Transverse colon (tissue), 4 donors: Measurements from ENCODE around the gene FGR.

Source experiments
- EP300 ChIP-seq: sonication (generic); formaldehyde crosslinking; IDR thresholded peaks from one replicate; pipeline ENCODE4 v1.6.1; 2017; ENCODE audit warnings: antibody characterized with exemption, low read depth
- POLR2A ChIP-seq: fragments of 450-650 bp; IDR thresholded peaks from one replicate; pipeline ENCODE4 v1.6.1; 2016; ENCODE audit warnings: antibody characterized with exemption, mild to moderate bottlenecking, moderate library complexity
- POLR2AphosphoS5 ChIP-seq, 3 donors: sonication (generic); formaldehyde crosslinking; IDR thresholded peaks; one replicate each; pipeline ENCODE4 v1.6.1; 2016; ENCODE audit warnings: antibody characterized with exemption in 3 of 3
- TF ChIP-seq, protein P1 (sequence below), 5 experiments: fragments of 200-600 bp in 3 of 5; fragments of 450-650 bp in 2 of 5; sonication (generic) in 3 of 5; IDR thresholded peaks; 1 replicate in 2 of 5; 2 replicates in 3 of 5; pipeline ENCODE4 v1.5.1; 2016 to 2017; ENCODE audit warnings: antibody characterized with exemption in 5 of 5, inconsistent platforms in 3 of 5, mild to moderate bottlenecking in 2 of 5, moderate library complexity in 1 of 5

DNA sequence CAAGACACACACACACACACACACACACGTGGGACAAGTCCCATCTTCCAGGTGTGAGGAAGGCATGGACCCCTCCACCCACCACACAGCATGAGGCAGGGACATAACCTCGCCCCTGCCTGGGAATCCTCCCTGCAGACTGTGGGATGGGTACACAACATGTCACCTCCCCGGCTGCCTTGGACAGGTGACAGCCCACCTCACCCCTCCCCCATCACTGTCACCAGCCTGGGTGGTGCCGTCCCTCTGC is 71.7 kb downstream of the FGR start:
- TF ChIP-seq, protein P1, sequence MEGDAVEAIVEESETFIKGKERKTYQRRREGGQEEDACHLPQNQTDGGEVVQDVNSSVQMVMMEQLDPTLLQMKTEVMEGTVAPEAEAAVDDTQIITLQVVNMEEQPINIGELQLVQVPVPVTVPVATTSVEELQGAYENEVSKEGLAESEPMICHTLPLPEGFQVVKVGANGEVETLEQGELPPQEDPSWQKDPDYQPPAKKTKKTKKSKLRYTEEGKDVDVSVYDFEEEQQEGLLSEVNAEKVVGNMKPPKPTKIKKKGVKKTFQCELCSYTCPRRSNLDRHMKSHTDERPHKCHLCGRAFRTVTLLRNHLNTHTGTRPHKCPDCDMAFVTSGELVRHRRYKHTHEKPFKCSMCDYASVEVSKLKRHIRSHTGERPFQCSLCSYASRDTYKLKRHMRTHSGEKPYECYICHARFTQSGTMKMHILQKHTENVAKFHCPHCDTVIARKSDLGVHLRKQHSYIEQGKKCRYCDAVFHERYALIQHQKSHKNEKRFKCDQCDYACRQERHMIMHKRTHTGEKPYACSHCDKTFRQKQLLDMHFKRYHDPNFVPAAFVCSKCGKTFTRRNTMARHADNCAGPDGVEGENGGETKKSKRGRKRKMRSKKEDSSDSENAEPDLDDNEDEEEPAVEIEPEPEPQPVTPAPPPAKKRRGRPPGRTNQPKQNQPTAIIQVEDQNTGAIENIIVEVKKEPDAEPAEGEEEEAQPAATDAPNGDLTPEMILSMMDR (IDR thresholded peaks at IDR 0.05), result no peak
- TF ChIP-seq POLR2AphosphoS5 (IDR thresholded peaks at IDR 0.05) (no peak), POLR2A (no peak), EP300 (no peak)
